KOPT-K1 (cell line): Measurements from ENCODE around the gene CROCC.
"Not testable (repeated sequence)": the region's sequence is repeated elsewhere in the genome, so short reads cannot be mapped to it uniquely, and the experiment has no call there.

Experiments used
- H3K27ac ChIP-seq: fragments of 200-600 bp; sonication (generic); 2 replicates; pipeline ENCODE4 v1.5.1; 2016; ENCODE audit warnings: antibody characterized with exemption, mild to moderate bottlenecking, low read depth, low read length; ENCODE audit not compliant: poor library complexity, severe bottlenecking
- H3K36me3 ChIP-seq: fragments of 200-600 bp; sonication (generic); 2 replicates; pipeline ENCODE4 v1.5.1; 2017; ENCODE audit warnings: antibody characterized with exemption, mild to moderate bottlenecking, low read length, moderate library complexity; ENCODE audit not compliant: insufficient read depth
- H3K9me3 ChIP-seq: fragments of 200-600 bp; sonication (generic); 2 replicates; pipeline ENCODE4 v1.5.1; 2017; ENCODE audit warnings: antibody characterized with exemption, low read length, mild to moderate bottlenecking; ENCODE audit not compliant: insufficient read depth, poor library complexity, severe bottlenecking

Gene CROCC, protein sequence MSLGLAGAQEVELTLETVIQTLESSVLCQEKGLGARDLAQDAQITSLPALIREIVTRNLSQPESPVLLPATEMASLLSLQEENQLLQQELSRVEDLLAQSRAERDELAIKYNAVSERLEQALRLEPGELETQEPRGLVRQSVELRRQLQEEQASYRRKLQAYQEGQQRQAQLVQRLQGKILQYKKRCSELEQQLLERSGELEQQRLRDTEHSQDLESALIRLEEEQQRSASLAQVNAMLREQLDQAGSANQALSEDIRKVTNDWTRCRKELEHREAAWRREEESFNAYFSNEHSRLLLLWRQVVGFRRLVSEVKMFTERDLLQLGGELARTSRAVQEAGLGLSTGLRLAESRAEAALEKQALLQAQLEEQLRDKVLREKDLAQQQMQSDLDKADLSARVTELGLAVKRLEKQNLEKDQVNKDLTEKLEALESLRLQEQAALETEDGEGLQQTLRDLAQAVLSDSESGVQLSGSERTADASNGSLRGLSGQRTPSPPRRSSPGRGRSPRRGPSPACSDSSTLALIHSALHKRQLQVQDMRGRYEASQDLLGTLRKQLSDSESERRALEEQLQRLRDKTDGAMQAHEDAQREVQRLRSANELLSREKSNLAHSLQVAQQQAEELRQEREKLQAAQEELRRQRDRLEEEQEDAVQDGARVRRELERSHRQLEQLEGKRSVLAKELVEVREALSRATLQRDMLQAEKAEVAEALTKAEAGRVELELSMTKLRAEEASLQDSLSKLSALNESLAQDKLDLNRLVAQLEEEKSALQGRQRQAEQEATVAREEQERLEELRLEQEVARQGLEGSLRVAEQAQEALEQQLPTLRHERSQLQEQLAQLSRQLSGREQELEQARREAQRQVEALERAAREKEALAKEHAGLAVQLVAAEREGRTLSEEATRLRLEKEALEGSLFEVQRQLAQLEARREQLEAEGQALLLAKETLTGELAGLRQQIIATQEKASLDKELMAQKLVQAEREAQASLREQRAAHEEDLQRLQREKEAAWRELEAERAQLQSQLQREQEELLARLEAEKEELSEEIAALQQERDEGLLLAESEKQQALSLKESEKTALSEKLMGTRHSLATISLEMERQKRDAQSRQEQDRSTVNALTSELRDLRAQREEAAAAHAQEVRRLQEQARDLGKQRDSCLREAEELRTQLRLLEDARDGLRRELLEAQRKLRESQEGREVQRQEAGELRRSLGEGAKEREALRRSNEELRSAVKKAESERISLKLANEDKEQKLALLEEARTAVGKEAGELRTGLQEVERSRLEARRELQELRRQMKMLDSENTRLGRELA (N-terminal part only)

GRCh38 chr1:16921391-16922185 lies at the start of gene CROCC:
Gene CROCC, plus strand, starts transcription at chr1:16921931. Its CDS starts 88 bp downstream, at chr1:16922019.
- H3K36me3 ChIP-seq: no peaks in the 10 kb centered on the region
- peak within 1 kb of the TSS; percentile 50 for H3K27ac ChIP-seq
- no peaks in the 10 kb centered on the region for H3K9me3 ChIP-seq

- H3K9me3 ChIP-seq, H3K36me3 ChIP-seq, H3K27ac ChIP-seq: not testable (repeated sequence)
Observed at GRCh38 chr1:16872152-16873075, 49.3 kb upstream of the CROCC start.

GRCh38 chr1:16873076-16873879 lies 48.5 kb upstream of the CROCC start:
- not testable (repeated sequence) for H3K27ac ChIP-seq, H3K9me3 ChIP-seq, H3K36me3 ChIP-seq

DNA sequence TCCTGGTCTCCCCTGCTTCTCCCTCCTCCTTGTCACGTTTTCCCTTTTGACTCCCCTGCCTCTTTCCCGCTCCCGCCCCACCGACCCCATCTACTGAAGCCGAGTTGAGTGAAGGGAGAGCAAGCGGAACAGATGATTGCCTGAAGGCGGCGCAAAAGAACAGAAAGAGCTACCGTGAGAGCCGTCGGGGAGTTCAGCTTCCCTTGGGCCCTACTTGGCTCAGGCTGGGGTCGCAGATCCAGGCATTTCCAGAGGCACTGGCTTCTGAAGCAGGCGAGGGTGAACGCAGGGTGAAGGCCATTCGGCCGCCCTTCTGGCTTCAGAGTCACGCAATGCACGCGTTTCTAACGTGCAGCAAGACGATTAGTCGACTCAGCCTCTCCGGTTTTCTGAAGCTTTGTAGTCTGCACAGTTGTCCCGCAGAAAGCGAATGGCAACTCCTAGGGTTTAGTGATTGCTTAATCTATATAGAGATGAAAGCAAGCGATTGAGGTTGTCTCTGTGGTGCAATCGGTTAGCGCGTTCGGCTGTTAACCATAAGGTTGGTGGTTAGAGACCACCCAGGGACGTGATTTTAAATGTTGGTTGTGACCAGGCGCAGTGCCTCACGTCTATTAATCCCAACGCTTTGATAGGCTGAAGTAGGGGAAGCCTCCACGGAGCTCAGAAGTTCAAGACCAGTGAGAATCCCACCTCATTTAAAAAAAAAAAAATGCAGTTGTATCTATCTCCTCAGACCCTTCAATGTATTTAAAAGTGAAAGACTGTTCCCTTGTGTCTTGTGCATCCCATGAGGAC lies 46.6 kb upstream of the CROCC start:
- not testable (repeated sequence) for H3K27ac ChIP-seq, H3K36me3 ChIP-seq, H3K9me3 ChIP-seq

DNA sequence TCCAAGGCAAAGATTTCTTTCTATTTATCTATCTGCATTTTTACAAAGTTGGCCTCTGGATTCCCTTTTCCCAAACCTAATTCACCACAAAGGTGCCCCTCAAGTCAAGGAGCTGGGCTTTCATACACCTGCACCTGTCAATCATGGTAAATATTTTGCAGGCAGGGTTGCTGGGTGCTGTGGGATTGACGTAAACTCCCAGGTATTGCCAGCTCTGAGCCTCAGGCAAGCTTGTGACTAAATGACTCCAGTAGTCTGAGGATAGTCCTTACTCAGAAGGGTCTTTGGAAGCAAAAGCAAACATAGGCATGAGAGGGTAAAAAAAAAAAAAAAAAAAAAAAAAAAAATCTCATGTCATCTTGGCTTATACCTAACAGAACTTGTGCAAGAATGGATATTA lies 40.0 kb upstream of the CROCC start:
- H3K36me3 ChIP-seq, H3K27ac ChIP-seq, H3K9me3 ChIP-seq: not testable (repeated sequence)

DNA sequence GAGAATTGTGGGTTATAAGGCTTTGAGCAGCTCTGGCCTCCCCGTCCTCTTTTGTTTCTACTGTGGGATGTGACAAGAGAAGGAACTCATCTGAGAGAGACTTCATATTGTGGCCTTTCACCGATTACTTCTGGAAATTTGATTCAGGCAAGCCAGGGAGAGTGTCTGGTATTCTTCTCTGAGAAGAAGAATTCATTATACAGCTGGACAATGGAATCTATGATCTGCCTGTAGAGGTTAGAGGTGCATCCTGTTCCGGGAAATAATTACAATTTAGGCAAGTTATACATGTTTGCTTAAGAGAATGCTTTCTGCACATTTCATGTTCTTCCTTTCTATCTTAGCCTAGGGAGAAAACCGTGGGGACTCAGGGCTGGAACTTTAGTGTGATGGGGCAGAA lies 38.7 kb upstream of the CROCC start:
- Histone ChIP-seq H3K9me3 (no peaks in the 10 kb centered on the region), H3K36me3 (no peaks in the 10 kb centered on the region), H3K27ac (no peak overlapping the region)

GRCh38 chr1:16884487-16884886 lies 37.2 kb upstream of the CROCC start:
- H3K36me3 ChIP-seq, H3K9me3 ChIP-seq, H3K27ac ChIP-seq: not testable (repeated sequence)

DNA sequence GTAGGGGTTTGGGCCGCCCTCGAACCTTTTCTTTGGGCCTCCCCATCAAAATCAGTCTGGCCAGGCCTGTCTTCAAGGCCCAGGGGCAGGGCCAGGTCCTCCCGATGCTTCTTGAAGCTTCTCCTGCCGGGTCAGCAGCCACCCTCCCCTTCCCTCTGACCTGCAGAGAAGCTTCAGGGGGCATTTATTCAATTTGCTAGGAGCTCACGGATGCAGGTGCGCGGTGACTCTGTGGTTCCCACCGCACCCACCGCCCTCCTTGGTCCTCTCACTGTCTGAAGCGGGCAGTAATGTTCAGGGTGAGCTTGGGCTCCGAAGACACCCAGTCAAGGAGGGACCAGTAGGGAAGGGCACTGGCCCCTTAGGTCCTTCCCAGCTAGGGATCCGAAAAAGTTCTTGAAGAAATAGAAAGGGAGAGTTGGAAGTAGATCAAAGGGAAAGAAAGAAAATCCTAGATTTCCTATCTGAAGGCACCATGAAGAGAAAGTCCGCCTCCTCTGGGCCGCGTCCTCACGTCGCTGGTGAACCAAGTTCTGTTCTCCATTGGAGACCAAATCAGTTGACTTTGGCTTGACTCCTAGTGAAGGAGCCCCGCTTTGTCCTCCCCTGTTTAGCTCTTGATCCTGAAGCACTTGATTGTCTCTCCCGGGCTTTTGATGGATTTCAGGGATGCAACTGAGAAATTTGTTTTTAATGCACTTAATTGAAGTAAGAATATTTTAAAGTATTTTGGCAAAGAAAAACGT lies 34.7 kb upstream of the CROCC start:
- Histone ChIP-seq H3K9me3 (no peaks in the 10 kb centered on the region), H3K27ac (no peak overlapping the region), H3K36me3 (no peaks in the 10 kb centered on the region)

GRCh38 chr1:16888860-16889816 lies 32.6 kb upstream of the CROCC start:
- Histone ChIP-seq H3K27ac (no peak overlapping the region), H3K9me3 (no peaks in the 10 kb centered on the region), H3K36me3 (no peaks in the 10 kb centered on the region)

DNA sequence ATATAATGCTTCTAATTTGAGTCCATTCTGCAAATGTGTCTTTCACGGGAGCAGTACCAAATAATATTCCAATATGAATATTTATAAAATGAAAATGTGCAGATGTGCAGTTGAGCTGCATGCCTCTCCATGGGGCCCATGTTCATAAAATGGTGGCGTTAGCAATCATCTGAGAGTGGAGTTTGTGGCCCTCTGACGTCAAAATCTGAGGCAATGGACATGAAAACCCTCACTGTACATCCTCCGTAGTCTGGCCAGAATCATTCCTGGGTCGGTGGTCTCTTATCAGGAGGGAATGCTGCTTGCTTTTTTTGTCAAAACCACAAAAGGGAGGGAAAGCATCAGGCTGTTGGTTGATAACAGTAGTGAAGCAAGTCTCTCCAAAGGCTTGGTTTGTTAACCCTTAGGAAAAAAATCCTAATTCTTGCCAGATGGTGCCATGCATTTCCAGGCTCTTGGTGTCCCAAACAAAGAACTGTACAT lies 31.2 kb upstream of the CROCC start:
- H3K36me3 ChIP-seq, H3K27ac ChIP-seq, H3K9me3 ChIP-seq: not testable (repeated sequence)

GRCh38 chr1:16891057-16891456 lies 30.7 kb upstream of the CROCC start:
- H3K36me3 ChIP-seq, H3K27ac ChIP-seq, H3K9me3 ChIP-seq: not testable (repeated sequence)
